HG03442 (cell line): Measurements from ENCODE around the gene CR1L.
A peak's percentile ranks its signal among the peaks of the same experiment; 100 is the strongest.
"Not testable (repeated sequence)": the region's sequence is repeated elsewhere in the genome, so short reads cannot be mapped to it uniquely, and the experiment has no call there.

Experiments
- ATAC-seq: cut with Tn5 transposase; IDR thresholded peaks from one replicate; pipeline ENCODE4 v1.9.1; 2021; ENCODE audit warnings: mild to moderate bottlenecking, moderate library complexity; ENCODE audit not compliant: unreplicated experiment

Gene CR1L

GRCh38 chr1:207744000-207744534 lies 99.1 kb downstream of the CR1L start:
- ATAC-seq: no peak

GRCh38 chr1:207745285-207745684 lies 100.4 kb downstream of the CR1L start:
- ATAC-seq: no peak

GRCh38 chr1:207745839-207746767 lies 101.2 kb downstream of the CR1L start:
- no peak for ATAC-seq

GRCh38 chr1:207747627-207748492 lies 102.9 kb downstream of the CR1L start:
- no peak for ATAC-seq

GRCh38 chr1:207748737-207749528 lies 104.0 kb downstream of the CR1L start:
- ATAC-seq: no peak

GRCh38 chr1:207750631-207751305 lies 105.8 kb downstream of the CR1L start:
- ATAC-seq: no peak

- ATAC-seq: peak; percentile 4
Observed at GRCh38 chr1:207751463-207751789, 106.5 kb downstream of the CR1L start.

- ATAC-seq: peak; percentile 93
Observed at GRCh38 chr1:207751790-207752455, 107.0 kb downstream of the CR1L start, which contains the start of gene CD46. Gene CD46 (plus strand): TSS chr1:207752054. CDS start chr1:207752213, 159 bp downstream.

- peak; percentile 34 for ATAC-seq
Observed at GRCh38 chr1:207752456-207752998, 107.6 kb downstream of the CR1L start.

- ATAC-seq: no peak
Observed at GRCh38 chr1:207753611-207754010, 108.7 kb downstream of the CR1L start.

GRCh38 chr1:207754011-207754410 lies 109.1 kb downstream of the CR1L start:
- ATAC-seq: no peak

- no peak for ATAC-seq
Observed at GRCh38 chr1:207754974-207755700, 110.2 kb downstream of the CR1L start.

- ATAC-seq: no peak
Observed at GRCh38 chr1:207755846-207756693, 111.1 kb downstream of the CR1L start.

- ATAC-seq: no peak
Observed at GRCh38 chr1:207762622-207763021, 117.7 kb downstream of the CR1L start.

GRCh38 chr1:207763091-207763490 lies 118.2 kb downstream of the CR1L start:
- ATAC-seq: no peak

- no peak for ATAC-seq
Observed at GRCh38 chr1:207763972-207764371, 119.0 kb downstream of the CR1L start.

- ATAC-seq: no peak
Observed at GRCh38 chr1:207766569-207766968, 121.6 kb downstream of the CR1L start.

- not testable (repeated sequence) for ATAC-seq
Observed at GRCh38 chr1:207770514-207770913, 125.6 kb downstream of the CR1L start.
